ENCODE results near the gene MEOX1.

The MEOX1 gene

DNA sequence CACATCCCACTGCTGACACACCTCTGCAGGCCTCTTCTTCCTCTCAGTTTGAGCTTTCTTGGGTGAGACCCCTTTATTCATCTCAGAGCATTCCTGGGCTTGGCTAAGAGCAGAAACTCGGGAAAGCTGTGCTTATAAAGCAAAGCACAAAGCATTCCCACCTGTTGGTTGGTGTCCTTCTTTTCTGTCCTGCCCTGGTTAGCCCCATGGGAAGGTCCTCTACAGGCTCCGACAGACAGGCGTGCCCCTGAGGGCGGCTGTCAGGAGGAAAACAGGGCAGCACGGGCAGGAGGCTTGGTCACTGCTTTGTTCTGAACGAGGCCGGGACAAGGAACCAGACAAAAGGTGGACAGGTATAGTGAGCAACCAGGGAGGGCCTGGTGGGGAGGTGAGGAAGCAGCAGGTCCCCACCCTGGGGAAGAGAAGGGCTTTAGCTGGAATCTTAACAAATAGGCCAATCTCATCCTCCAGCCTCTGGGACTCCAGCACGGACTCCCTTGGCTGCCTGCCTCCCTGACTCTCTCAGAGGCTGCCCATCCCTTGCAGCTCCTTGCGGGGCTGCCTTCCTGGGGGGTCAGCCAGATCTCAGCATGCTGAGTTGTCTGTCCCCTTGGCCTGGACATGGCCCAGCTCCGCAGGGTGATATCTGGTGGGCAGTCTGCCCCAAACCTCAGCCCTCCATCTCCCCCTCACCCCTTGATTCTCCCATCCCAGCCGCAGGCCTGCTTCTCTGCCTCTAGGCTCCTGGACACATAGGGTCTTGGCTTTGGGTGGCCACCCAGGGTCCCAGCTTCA is 1.7 kb downstream of the MEOX1 start:
- in situ Hi-C loops (cut with MboI; ENCODE audit: low sequenced_read_pairs), result no loop called here

DNA sequence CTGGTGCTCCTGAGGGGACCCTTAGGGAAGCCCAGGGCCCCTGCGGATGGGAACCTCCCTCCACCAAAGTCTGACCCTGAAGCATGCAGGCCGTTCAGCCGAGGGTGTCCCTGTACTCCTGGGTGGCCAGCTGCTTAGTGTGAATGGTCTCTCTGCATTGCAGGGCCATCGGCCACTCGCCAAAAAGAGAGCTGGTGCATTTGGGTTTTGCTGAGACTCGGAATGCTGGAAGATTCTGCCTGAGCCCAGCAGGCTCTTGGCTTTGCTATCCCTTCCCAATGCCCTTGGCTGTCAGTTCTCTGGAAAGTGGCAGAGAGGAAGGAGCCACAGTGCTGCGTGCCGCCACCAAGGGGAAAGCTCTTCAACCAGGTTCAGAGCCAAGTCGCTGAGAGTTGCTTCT is 2.8 kb downstream of the MEOX1 start:
- in situ Hi-C loops (cut with MboI; ENCODE audit: low sequenced_read_pairs), result no loop called here

DNA sequence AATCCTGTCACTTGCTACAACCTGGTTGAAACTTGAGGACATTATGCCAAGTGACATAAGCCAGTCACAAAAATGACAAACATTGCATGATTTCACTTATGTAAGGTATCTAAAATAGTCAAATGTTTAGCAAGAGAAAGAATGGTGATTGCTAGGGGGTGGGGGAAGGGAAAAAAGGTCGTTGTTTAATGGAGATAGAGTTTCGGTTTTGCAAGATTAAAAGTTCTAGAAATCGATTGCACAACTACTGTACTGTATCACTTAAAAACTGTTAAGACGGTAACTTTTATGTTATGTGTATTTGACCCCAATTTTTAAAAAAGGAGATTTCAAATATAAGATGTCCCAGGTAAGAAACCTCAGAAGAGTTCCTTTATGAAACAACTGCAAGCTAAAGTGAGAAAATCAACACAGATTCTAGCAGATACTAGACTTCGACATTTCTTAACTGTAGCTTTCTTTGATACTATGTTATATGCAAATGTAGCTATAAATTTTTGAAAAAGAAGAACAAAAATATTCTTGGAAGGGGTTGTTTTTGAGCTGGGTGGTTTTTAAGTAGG is 5.9 kb downstream of the MEOX1 start:
- in situ Hi-C loops (cut with MboI; ENCODE audit: low sequenced_read_pairs), result no loop called here

DNA sequence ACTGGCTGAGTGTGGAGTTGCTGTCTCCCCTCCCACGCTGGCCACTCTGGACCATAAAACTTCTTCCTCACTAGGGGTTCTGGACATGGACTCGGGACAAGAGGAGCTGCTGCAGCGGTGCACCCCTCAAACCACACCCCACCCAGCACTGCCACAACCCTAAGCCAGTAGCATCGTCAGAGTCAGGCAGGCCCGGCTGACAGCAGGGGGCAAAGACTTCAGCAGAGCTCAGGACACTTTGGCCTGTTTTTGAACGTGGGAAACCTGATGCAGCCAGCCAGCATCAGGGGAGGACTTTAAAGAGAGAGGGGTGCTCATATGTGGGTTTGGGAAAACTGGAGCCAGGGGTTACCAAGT is 9.6 kb downstream of the MEOX1 start:
- in situ Hi-C loops (cut with MboI; ENCODE audit: low sequenced_read_pairs), result no loop called here

DNA sequence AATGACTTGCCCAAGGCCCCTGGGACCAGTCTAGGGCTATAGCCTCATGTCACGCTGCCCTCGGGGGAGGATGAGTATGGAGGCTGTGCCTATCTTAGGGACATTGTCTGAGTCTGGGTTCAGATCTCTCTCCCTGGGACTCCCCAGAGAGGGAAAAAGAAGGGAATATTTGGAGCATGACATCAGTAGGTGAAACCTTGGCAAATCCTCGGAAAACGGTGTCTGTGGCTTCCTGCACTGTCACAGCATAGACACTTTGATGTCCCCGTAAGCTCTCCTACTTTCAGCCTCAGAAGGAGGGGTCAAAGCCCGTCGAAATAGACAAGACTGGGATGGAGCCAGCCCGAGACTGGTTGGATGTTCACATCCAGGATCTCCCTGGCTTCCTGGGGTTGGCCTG is 11.3 kb downstream of the MEOX1 start:
- in situ Hi-C loops (cut with MboI; ENCODE audit: low sequenced_read_pairs), result no loop called here

DNA sequence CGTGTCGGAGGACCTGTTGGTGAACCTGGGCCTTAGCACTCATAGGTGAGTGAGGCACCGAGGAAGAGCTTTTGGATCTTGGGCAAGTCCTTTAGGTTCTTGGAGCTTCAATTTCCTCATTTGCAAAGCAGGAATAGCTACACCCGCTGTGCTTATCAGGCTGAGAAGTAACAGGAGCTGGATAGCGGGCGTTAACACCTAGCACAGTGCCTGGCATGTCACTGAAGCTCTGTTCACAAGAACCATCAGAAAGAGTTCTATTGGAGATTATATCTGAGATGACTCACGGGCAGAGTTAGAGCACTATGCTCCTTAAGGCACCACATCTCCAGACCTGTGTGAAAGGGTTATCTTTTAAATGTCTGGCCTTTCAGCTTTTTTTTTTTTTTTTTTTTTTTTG is 12.8 kb downstream of the MEOX1 start:
- in situ Hi-C loops (cut with MboI; ENCODE audit: low sequenced_read_pairs), result no loop called here

DNA sequence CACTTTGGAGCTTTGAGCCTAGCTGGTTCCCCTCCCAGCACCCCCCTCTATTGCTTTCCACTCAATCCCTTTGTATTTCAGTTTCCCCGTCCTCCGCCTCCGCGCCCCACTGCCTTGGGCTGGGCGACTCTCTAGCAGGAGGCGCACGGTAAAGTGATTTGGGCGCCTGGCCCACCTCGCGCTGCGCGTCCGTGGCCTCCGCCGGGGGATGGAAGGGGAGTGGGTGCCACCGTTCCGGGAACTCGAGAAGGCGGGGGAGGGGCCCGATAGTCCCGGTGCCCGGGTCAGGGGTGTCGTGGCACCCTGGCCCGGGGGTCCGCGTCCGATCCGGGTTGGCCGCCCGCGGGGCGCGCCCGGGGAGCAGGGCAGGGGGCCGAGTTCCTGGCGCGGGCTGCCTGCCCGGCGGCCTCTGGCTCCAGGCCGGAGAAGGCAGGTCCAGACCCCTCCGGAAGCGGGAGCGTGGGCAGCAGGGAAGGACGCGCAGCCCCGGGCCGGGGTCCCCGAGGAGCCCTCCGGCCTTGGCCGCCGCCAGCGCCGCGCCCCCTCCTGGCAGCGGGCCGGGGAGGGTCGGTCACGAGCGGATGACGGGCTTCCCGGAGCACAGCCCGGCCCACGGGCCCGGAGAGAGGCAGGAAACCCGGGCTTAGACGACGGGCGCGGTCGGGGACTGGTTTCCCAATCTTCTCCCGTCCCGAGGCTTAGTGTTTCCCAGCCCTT is 15.8 kb downstream of the MEOX1 start:
- in situ Hi-C loops (cut with MboI; ENCODE audit: low sequenced_read_pairs), result no loop called here

DNA sequence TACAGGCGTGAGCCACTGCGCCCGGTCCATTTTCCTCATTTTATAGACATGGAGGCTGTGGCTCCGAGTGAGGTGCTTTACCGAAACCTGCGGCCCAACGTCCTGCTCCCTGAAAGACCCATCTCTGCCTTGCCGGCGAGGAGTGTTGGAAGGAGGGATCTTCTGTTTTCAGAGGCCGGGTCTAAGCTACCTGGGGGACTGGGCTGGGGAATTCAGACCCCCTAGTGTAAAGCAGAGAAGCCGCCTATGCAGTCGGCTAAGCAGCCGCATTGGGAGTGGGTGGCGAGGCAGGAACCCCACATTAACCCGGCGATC is 16.3 kb downstream of the MEOX1 start:
- in situ Hi-C loops (cut with MboI; ENCODE audit: low sequenced_read_pairs), result no loop called here

DNA sequence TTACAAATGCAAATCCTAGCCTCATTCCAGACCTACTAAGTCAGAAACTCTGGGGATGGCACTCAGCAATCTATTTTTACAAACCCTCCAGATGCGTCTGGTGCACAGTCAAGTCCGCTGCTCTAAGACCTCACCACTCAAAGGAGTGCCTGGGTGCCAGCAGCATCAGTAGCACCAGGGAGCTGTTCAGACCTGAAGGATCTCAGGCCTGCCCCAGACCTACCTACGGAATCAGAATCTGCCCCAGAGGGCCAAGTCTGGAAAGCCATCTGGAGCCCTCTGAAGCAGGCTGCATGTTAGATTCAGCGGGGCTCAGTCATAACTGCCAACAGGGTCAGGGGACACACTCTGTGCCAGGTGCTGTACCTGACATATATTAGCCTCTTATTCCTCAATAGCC is 17.6 kb downstream of the MEOX1 start:
- in situ Hi-C loops (cut with MboI; ENCODE audit: low sequenced_read_pairs), result no loop called here

DNA sequence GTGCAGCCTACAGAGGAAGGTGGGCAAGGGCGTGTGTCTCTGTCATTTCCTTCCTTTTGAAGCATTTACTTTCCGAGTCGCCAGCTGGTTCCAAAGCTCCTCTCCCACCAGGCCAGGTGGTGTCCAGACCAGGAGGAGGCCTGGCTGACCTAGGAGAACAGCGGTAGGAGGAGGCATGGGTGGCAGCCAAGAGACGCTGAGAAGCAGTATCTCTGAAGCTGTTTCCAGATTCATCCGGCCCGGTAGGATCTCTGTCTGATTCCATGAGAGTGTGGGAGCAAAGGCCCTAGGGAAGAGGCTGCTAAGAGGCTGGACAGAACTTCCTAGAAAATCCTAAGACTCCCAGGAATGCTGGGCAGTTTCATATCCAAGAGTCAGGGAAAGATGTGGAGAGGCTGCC is 20.3 kb downstream of the MEOX1 start:
- in situ Hi-C loops (cut with MboI; ENCODE audit: low sequenced_read_pairs), result no loop called here

DNA sequence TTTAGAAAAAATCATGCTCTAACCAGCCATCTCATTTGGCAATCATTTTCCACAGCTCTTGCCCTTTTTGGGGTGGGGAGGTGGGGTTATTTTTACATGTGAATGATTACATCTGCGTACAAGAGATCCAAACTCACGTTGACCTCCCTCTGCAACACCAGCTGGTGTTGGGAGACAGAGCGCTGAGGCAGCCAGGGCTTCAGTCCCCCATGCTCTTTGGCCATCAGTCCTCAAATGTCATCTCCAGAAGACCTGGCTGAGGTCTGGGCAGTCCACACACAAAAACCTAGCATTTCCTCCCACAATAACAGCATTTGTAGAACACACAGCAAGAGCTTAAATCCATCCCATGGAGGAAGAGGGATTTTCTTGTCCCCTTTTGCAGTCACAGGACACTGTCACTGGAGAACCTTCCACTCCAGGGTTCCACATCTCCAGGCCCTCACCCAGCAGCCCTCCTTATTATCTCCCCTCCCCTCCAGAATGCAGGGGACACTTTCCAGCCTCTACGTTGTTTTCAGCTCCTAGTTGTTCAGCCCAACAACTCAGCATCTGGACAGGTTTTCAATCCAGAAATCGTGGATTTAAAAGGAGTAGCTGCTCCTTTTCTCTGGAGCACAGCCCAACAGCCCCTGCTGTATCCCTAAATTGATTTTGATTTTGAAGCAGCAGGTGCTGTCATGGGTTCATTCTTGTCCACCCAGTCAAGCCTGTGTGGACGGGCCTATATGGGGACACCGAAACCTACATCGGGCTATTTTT is 21.1 kb downstream of the MEOX1 start:
- in situ Hi-C loops (cut with MboI; ENCODE audit: low sequenced_read_pairs), result no loop called here

DNA sequence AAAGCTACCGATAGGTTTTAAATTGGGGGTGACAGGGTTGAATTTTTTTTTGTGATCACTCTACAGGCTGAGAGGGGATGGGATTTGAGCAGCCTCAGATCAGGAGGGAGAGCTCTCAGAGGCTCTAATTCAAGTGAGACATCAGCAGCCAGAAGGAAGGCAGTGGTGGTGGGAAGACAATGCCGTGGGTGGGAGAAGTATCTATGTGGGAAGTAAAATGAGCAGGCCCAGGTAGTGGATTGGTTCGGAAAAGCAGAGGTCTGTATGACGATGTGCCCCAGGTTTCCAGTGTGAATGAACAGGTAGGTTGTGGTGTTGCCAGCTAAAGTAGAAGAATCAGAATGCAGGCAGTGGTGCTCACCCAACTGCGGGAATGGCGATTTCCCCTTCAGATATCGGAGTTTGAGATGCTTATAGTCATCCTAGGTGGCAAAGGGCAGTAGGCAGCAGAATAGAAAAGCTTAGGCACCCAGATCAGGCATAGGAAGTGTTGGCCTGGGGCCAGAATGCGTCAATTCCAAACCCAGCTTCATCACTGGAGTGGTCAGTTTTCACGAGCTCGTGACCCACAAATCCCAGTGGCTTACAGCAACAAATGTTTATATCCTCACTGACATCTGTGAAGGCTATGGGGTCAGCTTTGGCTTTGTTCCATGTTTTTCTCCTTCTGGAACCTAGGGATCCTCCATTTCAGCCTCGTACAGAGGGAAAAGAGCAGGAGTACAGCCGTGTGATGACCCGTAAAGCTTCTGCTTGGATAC is 24.0 kb downstream of the MEOX1 start:
- in situ Hi-C loops (cut with MboI; ENCODE audit: low sequenced_read_pairs), result no loop called here

DNA sequence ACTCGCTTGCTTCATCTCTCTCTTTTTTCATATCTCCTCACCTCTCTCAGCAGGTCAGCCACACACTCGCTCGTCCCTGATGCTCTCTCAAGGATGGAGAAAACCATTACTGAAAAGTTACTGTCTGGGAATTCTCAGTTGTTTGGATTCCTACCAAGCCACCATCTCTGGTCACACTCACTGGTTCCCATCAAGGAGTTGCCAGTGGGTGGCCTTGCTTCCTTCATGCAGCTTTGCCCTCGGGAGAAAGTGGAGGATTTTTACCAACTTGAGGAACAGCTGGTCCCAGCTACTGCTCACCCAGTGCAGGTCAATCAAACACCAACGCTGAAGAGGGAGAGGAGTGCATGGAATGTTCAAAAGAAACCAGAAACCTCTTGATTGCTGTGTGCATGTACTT is 25.3 kb downstream of the MEOX1 start:
- in situ Hi-C loops (cut with MboI; ENCODE audit: low sequenced_read_pairs), result no loop called here

DNA sequence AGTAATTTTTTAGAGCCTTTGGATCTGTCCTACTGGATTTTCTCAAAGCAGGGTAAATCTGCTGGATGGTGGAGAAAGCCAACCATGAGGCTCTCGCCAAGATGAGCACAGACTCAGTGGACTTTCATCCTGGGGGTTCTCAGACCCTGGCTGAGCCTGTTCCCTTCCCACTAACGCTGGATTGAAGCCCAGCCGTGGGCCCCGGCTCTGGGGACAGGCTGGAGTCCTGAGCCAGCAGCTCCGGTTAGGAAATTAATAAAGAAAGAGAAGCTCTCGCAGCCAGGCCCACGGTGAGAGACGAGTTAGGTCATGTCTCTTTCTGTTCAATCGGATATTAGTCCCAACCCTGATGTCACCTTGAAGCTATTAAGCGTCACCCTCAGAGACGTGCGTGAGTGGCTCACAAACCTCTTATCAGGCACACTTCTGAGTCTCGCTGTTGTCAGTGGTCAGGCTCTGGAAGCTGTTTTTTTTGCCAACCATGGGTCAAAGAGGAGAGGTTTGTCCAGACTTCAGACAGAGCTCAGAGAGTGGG is 27.1 kb downstream of the MEOX1 start:
- in situ Hi-C loops (cut with MboI; ENCODE audit: low sequenced_read_pairs), result no loop called here

DNA sequence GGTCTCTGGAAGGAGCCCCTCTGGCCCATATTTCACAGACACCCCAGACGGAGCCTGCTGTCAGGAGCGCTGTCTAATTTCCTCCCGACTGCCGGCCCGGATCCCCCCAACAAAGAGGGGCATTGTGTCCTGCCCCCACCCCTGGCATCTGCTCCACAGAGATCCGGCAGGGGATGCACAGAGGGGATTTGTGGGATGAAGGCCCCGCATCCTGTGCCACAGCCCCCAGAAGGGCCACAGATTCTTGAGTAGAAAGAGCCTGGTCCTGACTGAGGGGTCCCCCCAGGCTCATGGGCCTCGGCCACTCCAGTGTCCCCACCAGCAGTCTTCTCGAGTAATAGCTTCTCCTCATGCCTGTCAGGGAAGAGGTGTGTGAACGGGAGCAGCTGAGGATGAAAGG is 29.5 kb downstream of the MEOX1 start:
- in situ Hi-C loops (cut with MboI; ENCODE audit: low sequenced_read_pairs), result no loop called here

DNA sequence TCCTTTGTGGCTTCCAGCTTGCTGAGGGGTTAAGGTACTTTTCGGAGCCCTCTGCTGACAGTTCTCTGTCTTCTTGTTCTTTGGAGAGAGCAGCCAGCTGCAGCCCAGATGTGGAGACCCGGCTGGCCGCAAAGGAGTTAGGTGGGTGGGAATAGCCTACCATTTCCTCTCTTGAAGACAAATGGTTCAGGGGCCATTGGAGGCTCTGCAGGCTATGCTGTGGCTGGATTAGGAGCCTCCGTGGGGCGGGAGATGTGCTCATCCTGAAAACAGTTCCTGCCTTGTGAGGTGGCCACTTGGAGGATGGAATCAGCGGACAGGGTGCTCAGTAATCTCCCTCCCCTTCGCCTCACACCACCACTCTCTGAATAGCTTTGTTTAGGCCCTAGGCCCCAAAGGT is 30.3 kb downstream of the MEOX1 start:
- in situ Hi-C loops (cut with MboI; ENCODE audit: low sequenced_read_pairs), result no loop called here

DNA sequence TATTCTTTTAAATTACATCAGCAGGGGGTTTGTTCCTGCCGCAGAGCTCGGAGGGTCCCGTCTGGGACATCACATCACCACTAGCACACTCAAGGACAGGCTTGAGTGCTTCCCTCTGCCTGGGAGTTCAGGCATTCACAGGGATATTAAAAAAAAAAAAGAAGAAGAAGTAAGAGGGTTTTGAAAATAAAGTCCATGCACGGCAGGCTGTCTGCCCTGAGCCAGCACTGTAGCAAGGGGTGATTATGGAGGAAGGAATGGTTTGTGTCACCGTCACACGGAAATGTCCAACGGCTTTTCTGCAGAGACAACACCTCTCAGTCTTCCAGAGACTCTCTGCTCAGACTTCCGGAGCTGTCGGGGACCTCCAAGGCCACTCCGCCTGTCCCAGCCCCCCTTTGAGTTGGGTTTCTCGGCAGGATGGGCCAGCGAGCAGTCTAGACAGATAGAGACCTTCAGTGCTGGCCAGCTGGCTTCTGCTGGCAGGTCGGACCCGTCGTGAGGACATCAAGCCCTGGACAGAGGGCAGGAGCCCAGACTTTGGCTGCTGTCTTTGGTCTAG is 33.6 kb downstream of the MEOX1 start:
- in situ Hi-C loops (cut with MboI; ENCODE audit: low sequenced_read_pairs), result no loop called here

DNA sequence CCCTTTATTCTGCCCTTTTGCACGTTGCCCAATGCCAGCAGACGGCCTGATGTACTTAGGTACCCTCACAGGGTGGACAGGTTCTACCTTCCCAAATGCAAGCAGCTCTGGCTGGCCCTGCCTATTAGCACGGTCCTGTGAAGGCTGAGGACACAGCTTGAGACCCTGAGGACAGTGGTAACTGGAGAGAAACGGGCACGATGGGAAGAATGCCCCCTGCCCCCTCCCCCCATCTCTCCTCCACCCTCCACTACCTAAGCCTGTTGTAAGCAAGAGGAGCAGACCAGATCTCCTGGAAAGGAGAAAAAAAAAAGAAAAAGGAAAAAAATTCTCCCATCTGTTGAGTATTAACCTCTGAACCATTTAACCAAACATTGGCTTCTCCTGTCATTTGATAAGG is 34.1 kb downstream of the MEOX1 start:
- in situ Hi-C loops (cut with MboI; ENCODE audit: low sequenced_read_pairs), result no loop called here

DNA sequence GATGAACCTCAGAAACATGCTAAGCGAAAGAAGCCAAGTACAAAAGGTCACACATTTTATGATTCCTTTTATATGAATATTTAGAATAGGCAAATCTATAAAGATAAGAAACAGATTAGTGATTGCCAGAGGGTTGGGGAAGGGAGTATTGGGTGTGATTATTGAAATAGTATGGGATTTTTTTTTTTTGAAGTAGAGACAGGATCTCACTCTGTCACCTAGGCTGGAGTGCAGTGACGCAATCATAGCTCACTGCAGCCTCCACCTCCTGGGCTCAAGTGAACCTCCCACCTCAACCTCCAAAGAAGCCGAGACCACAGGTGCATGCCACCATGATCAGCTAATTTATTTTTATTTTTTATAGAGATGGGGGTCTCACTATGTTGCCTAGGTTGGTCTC is 35.7 kb downstream of the MEOX1 start:
- in situ Hi-C loops (cut with MboI; ENCODE audit: low sequenced_read_pairs), result no loop called here

DNA sequence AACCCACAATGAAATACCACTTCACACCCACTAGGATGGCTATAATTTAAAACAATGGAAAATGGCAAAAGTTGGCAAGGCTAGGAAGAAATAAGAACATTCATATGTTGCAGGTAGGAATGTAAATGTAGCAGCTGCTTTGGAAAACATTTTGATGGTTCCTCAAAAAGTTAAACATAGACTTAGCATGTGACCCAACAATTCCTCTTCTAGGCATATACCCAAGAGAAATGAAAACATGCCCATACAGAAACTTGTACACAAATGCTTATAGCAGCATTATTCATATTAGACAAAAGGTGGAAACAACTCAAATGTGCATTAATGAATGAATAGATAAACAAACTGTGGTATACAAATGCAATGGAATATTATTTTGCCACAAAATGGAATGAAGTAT is 36.1 kb downstream of the MEOX1 start:
- in situ Hi-C loops (cut with MboI; ENCODE audit: low sequenced_read_pairs), result no loop called here

DNA sequence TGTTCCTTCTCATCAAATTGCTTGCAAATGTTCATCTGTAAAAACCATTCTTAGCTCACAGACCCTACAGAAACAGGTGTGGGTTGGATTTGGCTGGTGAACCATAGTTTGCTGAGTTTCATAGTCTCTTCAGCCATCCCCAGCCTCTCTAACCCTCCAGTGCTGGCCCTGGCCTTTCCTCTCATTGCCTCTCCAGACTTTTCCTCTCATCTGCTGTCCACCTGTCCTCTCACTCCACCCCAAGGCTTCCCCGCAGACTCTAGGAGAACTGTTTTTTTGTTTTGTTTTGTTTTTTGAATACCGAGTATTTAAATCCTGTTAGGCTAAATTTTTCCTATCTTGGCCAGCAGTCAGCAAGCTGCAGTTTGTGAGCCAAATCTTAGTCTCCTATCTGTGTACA is 41.1 kb downstream of the MEOX1 start:
- in situ Hi-C loops (cut with MboI; ENCODE audit: low sequenced_read_pairs), result no loop called here

All from hTERT RPE-1 (cell line).